Measurements from ENCODE around the gene ACSBG1.

The ACSBG1 gene

GRCh38 chr15:78210349-78210717, 24.0 kb downstream of the ACSBG1 start:
- peak overlapping the region; percentile 44 for H3K4me2 ChIP-seq
- H3K4me3 ChIP-seq, result no peak overlapping the region
- no peak overlapping the region; the same call in 1 of the 2 replicates for H3K27ac ChIP-seq
- peaks cover 28% of the 10 kb centered on the region for H3K4me1 ChIP-seq
- H3K36me3 ChIP-seq, result no peaks in the 10 kb centered on the region
- H4K20me1 ChIP-seq, result no peaks in the 10 kb centered on the region
- 0 out of 2 replicates have a peak overlapping the region, but pooled peaks have one; percentile 33 for H3K9ac ChIP-seq
- TF ChIP-seq Cebpa-rat (IDR thresholded peaks at IDR 0.05), result no peak
- no peaks in the 10 kb centered on the region for H3K27me3 ChIP-seq
- no peaks in the 10 kb centered on the region for H3K9me3 ChIP-seq

GRCh38 chr15:78209646-78210348, 24.6 kb downstream of the ACSBG1 start:
- Histone ChIP-seq H3K4me2 (peak overlapping the region; percentile 44; the same call in 1 of the 2 replicates), H3K9me3 (no peaks in the 10 kb centered on the region), H3K4me1 (peaks cover 34% of the 10 kb centered on the region), H3K27ac (no peak overlapping the region; the same call in 1 of the 2 replicates), H3K36me3 (no peaks in the 10 kb centered on the region), H4K20me1 (no peaks in the 10 kb centered on the region), H3K27me3 (no peaks in the 10 kb centered on the region), H3K4me3 (no peak overlapping the region), H3K9ac (no peak overlapping the region)
- TF ChIP-seq Cebpa-rat (IDR thresholded peaks at IDR 0.05), result no peak

- no peak overlapping the region for H3K9ac ChIP-seq
- peaks cover 38% of the 10 kb centered on the region for H3K4me1 ChIP-seq
- H3K36me3 ChIP-seq, result no peaks in the 10 kb centered on the region
Observed at GRCh38 chr15:78208887-78209645, 25.3 kb downstream of the ACSBG1 start.

GRCh38 chr15:78208341-78208844, 26.0 kb downstream of the ACSBG1 start:
- Histone ChIP-seq H3K27me3 (no peaks in the 10 kb centered on the region), H3K4me2 (no peak overlapping the region), H3K9me3 (no peaks in the 10 kb centered on the region), H3K9ac (no peak overlapping the region), H3K27ac (no peak overlapping the region), H3K36me3 (no peaks in the 10 kb centered on the region), H3K4me1 (peaks cover 38% of the 10 kb centered on the region), H3K4me3 (no peak overlapping the region), H4K20me1 (no peaks in the 10 kb centered on the region)
- no peak for TF ChIP-seq Cebpa-rat (IDR thresholded peaks at IDR 0.05)

More at GRCh38 chr15:78208887-78209645, 25.3 kb downstream of the ACSBG1 start:
- Histone ChIP-seq H3K27ac (no peak overlapping the region), H4K20me1 (no peaks in the 10 kb centered on the region), H3K9me3 (no peaks in the 10 kb centered on the region), H3K27me3 (no peaks in the 10 kb centered on the region), H3K4me2 (no peak overlapping the region), H3K4me3 (no peak overlapping the region)
- TF ChIP-seq Cebpa-rat (IDR thresholded peaks at IDR 0.05), result no peak

GRCh38 chr15:78207641-78208340, 26.6 kb downstream of the ACSBG1 start:
- Histone ChIP-seq H4K20me1 (no peaks in the 10 kb centered on the region), H3K4me3 (no peak overlapping the region), H3K4me2 (no peak overlapping the region), H3K9ac (no peak overlapping the region), H3K27ac (no peak overlapping the region), H3K36me3 (no peaks in the 10 kb centered on the region), H3K9me3 (no peaks in the 10 kb centered on the region), H3K27me3 (no peaks in the 10 kb centered on the region), H3K4me1 (peaks cover 38% of the 10 kb centered on the region)
- TF ChIP-seq Cebpa-rat (IDR thresholded peaks at IDR 0.05), result no peak

GRCh38 chr15:78207110-78207458, 27.3 kb downstream of the ACSBG1 start:
- H3K4me1 ChIP-seq, result peaks cover 38% of the 10 kb centered on the region
- no peak overlapping the region for H3K27ac ChIP-seq
- no peak overlapping the region for H3K4me2 ChIP-seq

GRCh38 chr15:78206326-78207109, 27.8 kb downstream of the ACSBG1 start:
- Histone ChIP-seq H3K9ac (no peak overlapping the region; the same call in 1 of the 2 replicates), H3K4me2 (peak overlapping the region; percentile 53), H3K4me3 (no peak overlapping the region), H3K27ac (0 out of 2 replicates have a peak overlapping the region, but pooled peaks have one; percentile 12), H3K36me3 (no peaks in the 10 kb centered on the region), H3K27me3 (no peaks in the 10 kb centered on the region), H3K4me1 (peaks cover 38% of the 10 kb centered on the region), H4K20me1 (no peaks in the 10 kb centered on the region), H3K9me3 (no peaks in the 10 kb centered on the region)
- no peak for TF ChIP-seq Cebpa-rat (IDR thresholded peaks at IDR 0.05)

More at GRCh38 chr15:78207110-78207458, 27.3 kb downstream of the ACSBG1 start:
- Histone ChIP-seq H3K9ac (no peak overlapping the region), H3K36me3 (no peaks in the 10 kb centered on the region), H4K20me1 (no peaks in the 10 kb centered on the region), H3K9me3 (no peaks in the 10 kb centered on the region), H3K27me3 (no peaks in the 10 kb centered on the region), H3K4me3 (no peak overlapping the region)
- TF ChIP-seq Cebpa-rat (IDR thresholded peaks at IDR 0.05), result no peak

- Histone ChIP-seq H3K4me2 (peak overlapping the region; percentile 53), H4K20me1 (no peaks in the 10 kb centered on the region), H3K9ac (no peak overlapping the region; the same call in 1 of the 2 replicates), H3K27me3 (no peaks in the 10 kb centered on the region), H3K4me1 (peaks cover 38% of the 10 kb centered on the region), H3K4me3 (no peak overlapping the region), H3K9me3 (no peaks in the 10 kb centered on the region), H3K27ac (0 out of 2 replicates have a peak overlapping the region, but pooled peaks have one; percentile 12), H3K36me3 (no peaks in the 10 kb centered on the region)
- no peak for TF ChIP-seq Cebpa-rat (IDR thresholded peaks at IDR 0.05)
Observed at GRCh38 chr15:78205856-78206255, 28.5 kb downstream of the ACSBG1 start.

GRCh38 chr15:78205337-78205736, 29.0 kb downstream of the ACSBG1 start:
- no peak for TF ChIP-seq Cebpa-rat (IDR thresholded peaks at IDR 0.05)
- H3K27ac ChIP-seq, result 0 out of 2 replicates have a peak overlapping the region, but pooled peaks have one; percentile 30
- no peaks in the 10 kb centered on the region for H3K36me3 ChIP-seq
- H3K9ac ChIP-seq, result no peak overlapping the region
- no peak overlapping the region for H3K4me3 ChIP-seq
- H3K27me3 ChIP-seq, result no peaks in the 10 kb centered on the region
- H3K4me1 ChIP-seq, result peaks cover 33% of the 10 kb centered on the region
- no peaks in the 10 kb centered on the region for H3K9me3 ChIP-seq
- H4K20me1 ChIP-seq, result no peaks in the 10 kb centered on the region
- H3K4me2 ChIP-seq, result peak overlapping the region; percentile 37

All from BLaER1 (cell line).